HG03175 (cell line): Measurements from ENCODE around the gene PKNOX1.
"Not testable (repeated sequence)": the region's sequence is repeated elsewhere in the genome, so short reads cannot be mapped to it uniquely, and the experiment has no call there.

ENCODE experiments used
- ATAC-seq: cut with Tn5 transposase; IDR thresholded peaks from one replicate; pipeline ENCODE4 v1.9.1; 2021; ENCODE audit warnings: mild to moderate bottlenecking, moderate library complexity; ENCODE audit not compliant: unreplicated experiment

The PKNOX1 gene

DNA sequence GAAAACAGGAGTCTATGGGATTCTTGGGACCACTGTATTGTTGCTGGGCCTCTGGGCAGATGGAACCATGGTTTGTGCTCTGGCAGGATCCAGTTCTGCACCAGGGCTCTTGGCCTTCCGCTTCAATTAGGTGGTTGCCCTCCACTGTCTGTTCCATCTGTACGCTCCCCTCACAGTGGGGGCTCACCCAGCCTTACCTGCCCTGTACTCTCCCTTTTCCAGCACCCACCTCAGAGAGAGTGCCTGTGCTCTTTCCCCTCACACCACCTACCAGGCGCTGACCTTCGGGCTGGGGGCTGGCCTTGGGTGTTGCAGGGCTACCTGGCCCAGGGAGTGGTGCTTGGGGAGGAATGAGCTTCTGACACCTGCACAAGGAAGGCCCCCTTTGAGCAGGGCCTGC, 7.5 kb downstream of the PKNOX1 start:
- no peak for ATAC-seq

DNA sequence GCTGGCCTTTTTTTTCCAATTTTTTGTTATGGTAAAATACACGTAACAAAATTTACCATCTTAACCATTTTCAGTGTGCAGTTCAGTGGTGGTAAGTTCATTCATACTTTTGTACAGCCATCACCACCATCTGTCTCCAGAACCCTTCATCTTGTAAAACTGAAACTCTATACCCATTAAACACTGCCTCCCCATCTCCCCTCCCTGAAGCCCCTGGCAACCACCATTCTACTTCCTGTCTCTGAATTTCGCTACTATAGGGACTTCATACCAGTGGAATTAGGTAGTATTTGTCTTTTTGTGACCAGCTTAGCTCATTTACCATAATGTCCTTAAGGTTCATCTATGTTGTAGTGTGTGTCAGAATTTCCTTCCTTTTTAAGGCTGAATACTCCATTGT, 8.7 kb downstream of the PKNOX1 start:
- ATAC-seq, result no peak

DNA sequence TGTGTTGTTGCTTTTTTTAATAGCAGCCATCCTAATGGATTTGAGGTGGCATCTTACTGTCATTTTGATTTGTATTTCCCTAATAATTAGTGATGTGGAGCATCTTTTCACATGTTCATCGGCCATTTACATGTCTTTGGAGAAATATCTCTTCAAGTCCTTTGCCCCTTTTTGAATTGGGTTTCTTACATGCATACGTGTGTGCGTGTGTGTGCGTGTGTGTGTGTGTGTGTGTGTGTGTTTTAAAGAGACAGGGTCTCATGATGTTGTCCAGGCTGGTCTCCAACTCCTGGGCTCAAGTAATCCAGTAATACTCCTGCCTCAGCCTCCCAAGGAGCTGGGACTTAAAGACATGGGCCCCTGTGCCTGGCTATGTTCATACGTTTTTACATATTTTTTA, 9.5 kb downstream of the PKNOX1 start:
- ATAC-seq, result no peak

DNA sequence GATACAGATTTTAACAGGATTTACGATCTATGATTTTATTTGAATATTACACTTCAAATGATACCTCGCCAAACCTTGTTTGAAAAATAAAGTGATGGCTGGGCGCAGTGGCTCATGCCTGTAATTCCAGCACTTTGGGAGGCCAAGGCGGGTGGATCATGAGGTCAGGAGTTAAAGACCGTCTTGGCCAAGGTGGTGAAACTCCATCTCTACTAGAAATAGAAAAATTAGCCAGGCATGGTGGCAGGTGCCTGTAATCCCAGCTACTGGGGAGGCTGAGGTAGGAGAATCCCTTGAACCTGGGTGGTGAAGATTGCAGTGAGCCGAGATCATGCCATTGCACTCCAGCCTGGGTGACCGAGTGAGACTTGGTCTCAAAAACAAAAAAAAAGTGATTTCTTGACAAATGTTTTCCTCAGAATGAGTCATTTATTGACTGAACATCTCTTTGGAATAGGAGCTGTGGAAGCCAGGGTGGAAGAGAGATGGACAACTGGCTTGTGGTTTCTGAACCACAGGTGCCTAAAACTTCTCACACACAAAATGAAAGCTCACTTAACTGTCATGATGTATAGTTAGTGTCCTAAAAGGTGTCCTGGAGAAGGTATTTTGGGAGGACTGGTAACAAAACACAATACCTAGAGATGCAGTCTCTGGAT, 11.9 kb downstream of the PKNOX1 start:
- ATAC-seq, result no peak

DNA sequence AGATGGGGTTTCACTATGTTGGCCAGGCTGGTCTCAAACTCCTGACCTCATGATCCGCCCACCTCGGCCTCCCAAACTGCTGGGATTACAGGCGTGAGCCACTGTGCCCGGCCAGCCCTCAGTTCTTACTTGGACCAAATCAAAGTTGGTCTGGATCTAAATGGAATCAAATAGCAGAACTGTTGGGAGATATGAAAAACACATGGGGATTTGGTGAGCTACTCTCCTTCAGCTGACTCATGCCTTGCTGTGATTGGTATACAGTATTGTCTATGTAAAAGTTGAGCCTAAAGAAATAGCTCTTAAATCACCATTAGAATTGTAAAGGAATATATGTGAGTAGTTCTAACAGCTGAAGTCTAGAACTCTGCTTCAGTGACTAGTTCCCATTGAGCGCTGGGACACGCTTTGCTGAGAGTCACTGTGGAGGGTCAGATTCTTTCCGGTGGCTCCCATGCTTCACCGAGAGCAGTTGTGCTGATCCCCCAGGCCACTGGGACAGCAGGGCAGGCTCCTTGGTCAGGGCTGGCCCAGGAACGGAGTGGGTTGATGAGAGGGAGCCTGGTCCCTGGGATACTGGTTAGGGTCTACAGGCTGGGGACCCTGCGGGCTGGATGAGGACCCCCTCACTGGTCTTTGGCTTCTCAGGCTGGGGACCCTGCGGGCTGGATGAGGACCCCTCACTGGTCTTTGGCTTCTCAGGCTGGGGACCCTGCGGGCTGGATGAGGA, 14.0 kb downstream of the PKNOX1 start:
- no peak for ATAC-seq

DNA sequence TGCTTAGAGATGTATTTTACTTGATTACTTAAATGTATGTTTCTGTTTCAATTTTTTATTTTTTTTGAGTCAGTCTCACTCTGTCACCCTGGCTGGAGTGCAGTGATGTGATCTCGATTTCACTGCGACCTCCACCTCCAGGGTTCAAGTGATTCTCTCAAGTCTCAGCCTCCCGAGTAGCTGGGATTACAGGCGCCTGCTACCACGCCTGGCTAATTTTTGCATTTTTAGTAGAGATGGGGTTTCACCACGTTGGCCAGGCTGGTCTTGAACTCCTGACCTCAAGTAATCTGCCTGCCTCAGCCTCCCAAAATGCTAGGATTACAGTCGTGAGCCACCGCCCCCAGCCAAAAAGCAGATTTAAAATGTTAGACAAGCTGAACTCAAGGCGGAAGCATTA, 15.0 kb downstream of the PKNOX1 start:
- ATAC-seq, result not testable (repeated sequence)

DNA sequence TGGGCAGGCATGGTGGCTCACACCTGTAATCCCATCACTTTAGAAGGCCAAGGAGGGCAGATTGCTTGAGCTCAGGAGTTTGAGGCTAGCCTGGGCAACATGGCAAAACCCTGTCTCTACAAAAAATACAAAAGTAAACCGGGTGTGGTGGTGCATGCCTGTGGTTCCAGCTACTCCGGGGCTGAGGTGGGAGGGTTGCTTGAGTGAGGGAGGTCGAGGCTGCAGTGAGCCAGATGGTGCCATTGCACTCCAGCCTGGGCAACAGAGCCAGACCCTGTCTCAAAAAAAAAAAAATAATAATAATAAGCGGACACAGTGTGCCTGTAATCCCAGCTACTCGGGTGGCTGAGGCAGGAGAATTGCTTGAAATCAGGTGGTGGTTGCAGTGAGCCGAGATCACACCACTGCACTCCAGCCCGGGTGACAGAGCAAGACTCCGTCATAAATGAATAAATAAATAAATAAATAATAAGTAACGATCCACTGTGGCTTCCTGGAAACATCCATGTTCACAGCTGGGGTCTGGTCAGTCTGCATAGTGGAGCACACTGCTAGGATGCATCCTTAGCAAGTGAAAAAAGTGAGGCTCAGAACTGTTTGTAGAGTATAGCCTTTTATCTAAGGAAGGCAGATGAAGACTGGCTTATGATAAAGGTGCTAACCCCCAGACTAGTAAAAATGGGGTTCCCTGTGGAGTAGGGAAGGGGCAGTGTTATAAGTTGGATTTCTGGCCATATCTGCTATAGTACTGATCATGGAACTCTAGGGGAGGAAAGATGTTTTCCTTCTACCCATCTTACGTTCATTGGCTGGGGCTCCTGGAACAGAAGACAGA, 15.7 kb downstream of the PKNOX1 start:
- ATAC-seq, result no peak

DNA sequence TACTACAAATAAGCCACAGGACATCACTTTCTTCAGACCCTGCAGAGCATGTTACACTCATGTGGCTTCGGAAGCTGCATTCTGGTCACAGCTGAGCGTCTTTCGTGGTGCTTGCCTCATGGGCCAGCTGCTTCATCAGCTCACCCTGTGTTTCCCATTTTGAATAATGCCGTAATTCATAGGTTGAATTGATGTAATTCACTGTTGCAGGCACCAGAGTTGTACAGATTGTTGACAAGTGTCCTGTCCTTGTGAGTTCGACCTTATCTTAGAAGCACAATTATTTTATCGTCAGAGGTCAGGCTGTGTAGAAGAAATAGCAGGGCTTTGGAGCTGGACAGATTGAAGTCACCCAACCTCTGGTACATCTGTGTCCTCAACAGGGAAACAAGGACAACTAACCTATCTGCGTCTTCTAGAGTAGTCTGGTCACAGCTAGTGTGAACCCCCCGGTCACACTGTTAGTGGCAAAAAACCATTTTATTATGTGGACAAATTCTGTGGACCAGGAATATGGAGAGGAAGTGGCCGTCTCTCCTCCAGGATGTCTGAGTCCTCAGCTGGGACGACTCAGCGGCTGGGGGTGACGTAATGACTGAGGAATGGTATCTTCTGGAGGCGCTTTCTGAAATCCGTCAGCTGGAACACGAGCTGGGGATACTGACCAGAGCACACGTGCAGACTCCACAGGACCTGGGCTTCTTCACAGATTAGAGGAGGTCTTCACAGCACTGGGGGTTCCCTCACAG, 17.8 kb downstream of the PKNOX1 start:
- no peak for ATAC-seq

DNA sequence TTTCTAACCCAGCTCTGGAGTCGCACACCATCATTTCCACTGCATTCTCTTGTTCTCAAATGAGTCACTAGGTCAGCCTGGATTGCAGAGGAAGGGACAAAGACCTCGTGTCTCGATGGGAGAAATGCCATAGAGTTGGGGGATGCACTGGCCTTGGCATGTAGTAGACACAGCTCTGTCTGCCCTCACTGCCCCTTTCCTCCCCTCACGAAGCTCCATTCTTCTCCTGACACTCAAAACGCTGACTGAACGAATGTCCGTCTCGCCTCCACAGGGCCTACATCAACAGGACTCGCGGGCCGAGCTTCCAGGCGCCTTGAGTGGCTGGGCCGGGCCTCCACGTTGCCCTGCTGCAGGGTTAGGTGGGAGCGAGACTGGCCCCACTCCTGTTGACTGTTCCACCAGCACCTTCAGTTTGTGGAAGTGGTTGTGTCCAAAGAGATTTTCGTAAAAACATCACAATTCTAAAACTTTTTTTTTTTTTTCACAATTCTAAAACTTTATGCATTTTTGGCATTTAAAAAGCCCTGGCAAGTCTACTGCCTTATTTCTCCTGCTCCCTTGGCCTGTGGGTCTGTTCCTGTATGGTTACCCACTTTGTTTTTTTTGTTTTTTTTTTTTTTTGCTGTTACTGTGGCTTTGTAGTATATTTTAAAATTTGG, 18.8 kb downstream of the PKNOX1 start:
- ATAC-seq, result no peak

DNA sequence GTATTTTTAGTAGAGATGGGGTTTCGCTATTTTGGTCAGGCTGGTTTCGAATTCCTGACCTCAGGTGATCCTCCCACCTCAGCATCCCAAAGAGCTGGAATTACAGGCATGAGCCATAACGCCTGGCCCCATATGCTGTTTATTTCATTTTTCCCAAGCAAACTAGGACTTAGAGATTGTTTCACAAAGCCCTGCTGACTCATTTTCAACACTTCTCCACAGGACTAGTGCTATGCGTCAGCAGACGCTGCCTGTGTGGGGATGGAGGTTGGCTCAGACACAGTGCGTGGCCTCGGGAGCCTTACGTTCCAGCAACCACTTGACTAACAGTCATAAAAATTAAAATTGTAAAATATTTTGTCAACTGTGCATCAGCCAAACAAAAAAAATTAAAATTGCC, 22.7 kb downstream of the PKNOX1 start:
- ATAC-seq, result no peak

DNA sequence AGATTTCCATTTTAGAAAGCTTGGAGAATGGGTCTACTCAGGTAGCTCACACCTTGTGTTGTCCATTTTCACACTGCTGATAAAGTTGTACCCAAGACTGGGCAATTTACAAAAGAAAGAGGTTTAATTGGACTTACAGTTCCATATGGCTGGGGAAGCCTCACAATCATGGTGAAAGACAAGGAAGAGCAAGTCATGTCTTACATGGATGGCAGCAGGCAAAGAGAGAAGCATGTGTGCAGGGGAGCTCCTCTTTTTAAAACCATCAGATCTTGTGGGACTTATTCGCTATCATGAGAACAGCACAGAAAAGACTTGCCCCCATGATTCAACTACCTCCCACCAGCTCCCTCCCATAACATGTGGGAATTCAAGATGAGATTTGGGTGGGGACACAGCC, 23.6 kb downstream of the PKNOX1 start:
- ATAC-seq, result not testable (repeated sequence)

DNA sequence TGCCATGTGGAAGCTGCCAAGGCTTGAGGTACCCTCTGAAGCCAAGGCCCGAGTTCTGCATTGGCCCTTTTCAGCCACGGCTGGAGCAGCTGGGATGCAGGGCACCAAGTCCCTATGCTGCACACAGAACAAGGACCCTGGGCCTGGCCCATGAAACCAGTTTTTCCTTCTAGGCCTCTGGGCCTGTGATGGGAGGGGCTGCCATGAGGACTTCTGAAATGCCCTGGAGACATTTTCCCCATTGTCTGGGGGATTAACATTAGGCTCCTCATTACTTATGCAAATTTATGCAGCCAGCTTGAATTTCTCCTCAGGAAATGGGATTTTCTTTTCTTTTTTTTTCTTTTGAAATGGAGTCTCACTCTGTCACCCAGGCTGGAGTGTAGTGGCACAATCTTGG, 24.8 kb downstream of the PKNOX1 start:
- ATAC-seq, result not testable (repeated sequence)

DNA sequence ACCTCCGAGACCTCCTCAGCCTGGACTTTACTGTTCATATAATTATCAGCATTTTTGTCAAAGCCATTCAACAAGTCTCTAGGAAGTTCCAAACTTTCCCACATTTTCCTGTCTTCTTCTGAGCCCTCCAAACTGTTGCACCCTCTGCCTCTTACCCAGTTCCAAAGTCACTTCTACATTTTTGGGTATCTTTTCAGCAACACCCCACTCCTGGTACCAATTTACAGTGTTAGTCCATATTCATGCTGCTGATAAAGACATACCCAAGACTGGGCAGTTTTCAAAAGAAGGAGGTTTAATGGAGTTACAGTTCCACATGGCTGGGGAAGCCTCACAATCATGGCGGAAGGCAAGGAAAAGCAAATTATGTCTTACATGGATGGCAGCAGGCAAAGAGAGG, 25.7 kb downstream of the PKNOX1 start:
- ATAC-seq, result not testable (repeated sequence)

DNA sequence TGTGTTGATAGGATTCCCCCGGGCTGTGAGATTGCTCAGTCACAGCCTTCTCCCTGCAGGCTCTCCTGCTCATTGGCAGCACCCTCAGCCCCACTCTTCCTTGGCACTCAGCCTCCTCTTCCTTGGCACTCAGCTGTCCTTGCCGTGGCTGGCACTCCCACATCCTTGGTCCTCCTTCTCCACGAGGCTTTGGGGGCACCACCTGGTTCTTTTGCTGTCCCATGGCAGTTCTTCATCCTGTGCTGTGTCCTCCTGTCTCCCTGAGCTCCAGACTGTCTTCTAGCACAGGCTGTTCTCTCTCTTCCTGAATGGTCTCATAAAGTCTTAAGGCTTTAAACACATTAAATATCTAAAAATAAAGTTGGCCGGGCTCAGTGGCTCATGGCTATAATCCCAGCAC, 27.0 kb downstream of the PKNOX1 start:
- ATAC-seq, result no peak

DNA sequence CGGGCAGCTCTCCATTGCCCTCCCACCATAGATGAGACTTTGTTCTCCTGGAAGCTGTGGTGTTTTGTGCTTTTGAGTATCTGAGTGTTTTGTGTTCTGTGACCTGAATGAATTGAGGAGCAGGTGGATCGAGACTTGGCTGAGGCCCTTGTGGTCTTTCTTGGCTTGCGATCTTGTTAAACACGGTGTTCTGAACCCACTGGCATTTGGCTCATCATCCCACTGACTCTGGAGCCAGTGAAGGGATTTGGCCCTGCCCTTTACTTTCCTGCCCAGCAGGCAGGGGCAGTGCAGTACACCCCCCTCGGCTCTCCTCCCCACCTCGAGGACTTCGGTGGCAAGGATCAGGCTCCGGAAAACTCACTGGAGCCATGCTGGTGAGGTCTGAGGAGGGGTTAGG, 30.6 kb downstream of the PKNOX1 start:
- no peak for ATAC-seq

DNA sequence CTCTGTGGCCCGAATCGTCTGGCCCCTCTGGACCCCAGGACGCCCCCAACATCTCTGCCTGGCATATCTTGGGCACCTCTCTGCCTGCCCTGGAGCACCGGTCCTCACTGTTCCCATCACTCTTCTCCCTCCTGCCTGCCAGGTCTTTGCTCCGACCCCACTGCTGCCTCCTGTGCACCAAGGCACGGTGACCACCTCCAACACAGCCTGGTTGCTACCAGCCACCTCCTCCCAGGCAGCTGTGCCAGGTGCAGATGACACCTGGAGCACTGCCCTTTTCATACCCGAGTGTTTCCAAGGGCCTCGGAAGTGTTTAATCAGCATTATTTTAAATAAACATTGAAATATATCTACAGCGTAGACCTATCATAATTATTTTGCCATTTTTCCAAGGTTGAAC, 31.3 kb downstream of the PKNOX1 start:
- ATAC-seq, result no peak

DNA sequence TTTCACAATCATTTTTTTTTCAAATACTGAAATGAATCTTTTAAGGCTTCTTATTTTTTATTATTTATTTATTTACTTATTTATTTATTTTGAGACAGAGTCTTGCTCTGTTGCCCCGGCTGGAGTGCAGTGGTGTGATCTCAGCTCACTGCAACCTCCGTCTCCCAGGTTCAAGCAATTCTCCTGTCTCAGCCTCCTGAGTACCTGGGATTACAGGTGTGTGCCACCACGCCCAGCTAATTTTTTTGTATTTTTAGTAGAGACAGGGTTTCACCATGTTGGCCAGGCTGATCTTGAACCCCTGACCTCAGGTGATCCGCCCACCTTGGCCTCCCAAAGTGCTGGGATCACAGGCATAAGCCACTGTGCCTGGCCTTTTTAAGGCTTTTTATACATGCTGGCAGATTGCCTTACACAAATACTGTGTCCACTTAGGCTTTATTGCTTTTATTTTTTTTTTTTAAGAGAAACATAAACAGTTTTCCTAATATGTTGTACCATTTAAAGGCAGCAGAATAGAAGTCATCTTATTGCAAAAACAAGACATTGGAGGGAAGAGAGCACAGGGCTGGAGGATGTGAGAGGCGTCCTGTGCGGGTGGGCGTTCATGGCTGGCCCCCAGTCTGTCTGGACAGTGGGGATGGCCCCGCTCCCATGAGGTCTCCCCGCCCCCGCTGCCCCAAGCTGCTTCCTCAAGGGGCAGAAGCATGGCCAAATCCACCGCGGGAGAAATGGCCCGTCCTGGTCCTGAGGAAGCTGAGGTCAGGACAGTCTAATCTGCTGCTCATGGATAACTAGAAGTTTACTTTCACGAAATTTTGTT, 31.9 kb downstream of the PKNOX1 start:
- ATAC-seq, result not testable (repeated sequence)

DNA sequence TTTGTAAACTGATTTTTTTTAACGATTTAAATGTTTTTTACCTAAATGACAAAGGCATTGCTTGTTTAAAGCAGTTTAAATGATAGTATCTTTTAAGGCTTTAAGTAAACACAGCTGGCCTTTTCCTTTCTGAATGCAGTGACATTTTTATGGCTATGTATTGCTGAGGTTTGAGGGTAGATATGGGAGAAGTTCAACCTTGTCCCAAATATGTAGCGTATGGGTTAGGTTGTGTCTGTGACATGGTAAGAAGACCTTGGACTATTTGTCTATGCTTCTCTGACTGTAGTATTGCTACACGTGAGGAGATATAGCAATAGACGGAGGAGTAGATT, 32.5 kb downstream of the PKNOX1 start:
- ATAC-seq, result no peak

DNA sequence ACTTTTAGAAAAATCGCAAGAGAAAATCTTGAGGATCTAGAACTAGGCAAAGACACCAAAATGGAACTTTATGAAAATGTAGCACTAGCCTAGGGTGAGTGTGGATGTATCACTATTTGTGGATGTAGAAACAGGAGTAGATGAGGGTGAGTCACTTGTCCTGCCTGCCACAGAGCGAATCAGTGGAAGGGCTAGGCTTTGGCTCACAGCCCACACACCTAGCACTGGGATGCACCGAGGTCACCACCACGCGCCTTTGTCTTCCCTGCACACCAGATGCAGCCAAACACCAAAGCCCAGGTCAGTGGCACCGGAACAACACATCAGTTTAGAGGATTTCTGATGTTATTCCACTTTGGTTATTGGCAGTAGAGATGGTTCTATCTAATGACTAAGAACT, 38.2 kb downstream of the PKNOX1 start:
- no peak for ATAC-seq
